Glutamatergic neuron (in vitro differentiated cells): Measurements from ENCODE around the gene SPATS2L. TPM values are rescaled to one million over a fixed set of nuclear protein-coding genes. Genes with fewer than 3 reads are reported as not detected.

Experiments
- DNase-seq: peaks from one replicate; pipeline ENCODE4 v3.0.0; 2022
- H3K27ac Mint-ChIP-seq: one replicate; pipeline ENCODE4 v1.8.0; 2020; ENCODE audit warnings: mild to moderate bottlenecking, mixed read lengths, inconsistent platforms; ENCODE audit not compliant: unreplicated experiment
- H3K27me3 Mint-ChIP-seq: one replicate; pipeline ENCODE4 v1.8.0; 2020; ENCODE audit warnings: mild to moderate bottlenecking, moderate library complexity, mixed read lengths, inconsistent platforms; ENCODE audit not compliant: unreplicated experiment
- H3K36me3 Mint-ChIP-seq: one replicate; pipeline ENCODE4 v1.8.0; 2020; ENCODE audit warnings: mild to moderate bottlenecking, mixed read lengths, inconsistent platforms; ENCODE audit not compliant: unreplicated experiment
- H3K4me1 Mint-ChIP-seq: one replicate; pipeline ENCODE4 v1.8.0; 2020; ENCODE audit warnings: mild to moderate bottlenecking, low read depth, mixed read lengths, inconsistent platforms; ENCODE audit not compliant: unreplicated experiment
- H3K4me3 Mint-ChIP-seq: one replicate; pipeline ENCODE4 v1.8.0; 2020; ENCODE audit warnings: mild to moderate bottlenecking, mixed read lengths, inconsistent platforms; ENCODE audit not compliant: unreplicated experiment
- H3K9me3 Mint-ChIP-seq: one replicate; pipeline ENCODE4 v1.8.0; 2020; ENCODE audit warnings: mild to moderate bottlenecking, moderate library complexity, mixed read lengths, inconsistent platforms; ENCODE audit not compliant: unreplicated experiment
- total RNA-seq: library from RNA; stranded (reverse); fragmentation: NEBNext Ultra II Directional; extraction: Animal tissue kit (Norgen Biotek cat#: 25700); gene quantifications from one replicate; pipeline ENCODE4 v1.2.1, GENCODE V29; 2021; ENCODE audit not compliant: unreplicated experiment
- TF ChIP-seq, protein P1 (sequence below): fragments of 200-600 bp; sonication (generic); IDR thresholded peaks from one replicate; pipeline ENCODE4 v1.5.0; 2021; ENCODE audit not compliant: partially characterized antibody, unreplicated experiment

The SPATS2L gene
- total RNA-seq, 1 donor from 2014 or later, result 45.5 TPM

DNA sequence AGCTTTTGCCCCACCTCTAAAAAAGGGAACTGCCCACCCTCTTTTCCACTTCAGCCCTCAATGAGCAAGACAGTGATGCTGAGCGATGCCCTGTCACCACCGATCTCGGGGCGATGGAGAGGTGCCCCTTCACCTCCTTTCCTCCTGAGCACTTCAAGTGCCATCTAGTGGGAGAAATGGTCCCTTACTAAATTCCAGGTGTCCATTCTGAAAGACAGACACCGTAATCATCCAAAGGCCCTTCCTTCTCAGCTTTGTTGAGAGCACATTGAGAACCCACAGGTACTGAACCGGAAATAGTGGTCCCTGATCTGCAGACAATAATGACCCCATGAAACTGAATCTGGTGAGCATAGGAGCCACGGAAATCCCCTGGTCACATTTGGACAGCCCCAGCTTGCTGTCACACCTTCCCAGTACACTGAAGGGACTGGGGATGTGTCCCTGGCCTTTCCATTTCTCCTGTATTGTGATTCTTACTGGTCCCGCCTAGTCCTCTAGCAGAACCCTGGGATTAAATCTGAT, 164.9 kb downstream of the SPATS2L start:
- Mint-ChIP-seq H3K27ac (peak overlapping the region; percentile 53), H3K9me3 (no peaks in the 10 kb centered on the region), H3K4me1 (peaks cover 9% of the 10 kb centered on the region), H3K36me3 (no peaks in the 10 kb centered on the region), H3K4me3 (peak overlapping the region; percentile 20), H3K27me3 (peaks cover 8% of the 10 kb centered on the region)
- peak; percentile 40 for DNase-seq
- TF ChIP-seq, protein P1, sequence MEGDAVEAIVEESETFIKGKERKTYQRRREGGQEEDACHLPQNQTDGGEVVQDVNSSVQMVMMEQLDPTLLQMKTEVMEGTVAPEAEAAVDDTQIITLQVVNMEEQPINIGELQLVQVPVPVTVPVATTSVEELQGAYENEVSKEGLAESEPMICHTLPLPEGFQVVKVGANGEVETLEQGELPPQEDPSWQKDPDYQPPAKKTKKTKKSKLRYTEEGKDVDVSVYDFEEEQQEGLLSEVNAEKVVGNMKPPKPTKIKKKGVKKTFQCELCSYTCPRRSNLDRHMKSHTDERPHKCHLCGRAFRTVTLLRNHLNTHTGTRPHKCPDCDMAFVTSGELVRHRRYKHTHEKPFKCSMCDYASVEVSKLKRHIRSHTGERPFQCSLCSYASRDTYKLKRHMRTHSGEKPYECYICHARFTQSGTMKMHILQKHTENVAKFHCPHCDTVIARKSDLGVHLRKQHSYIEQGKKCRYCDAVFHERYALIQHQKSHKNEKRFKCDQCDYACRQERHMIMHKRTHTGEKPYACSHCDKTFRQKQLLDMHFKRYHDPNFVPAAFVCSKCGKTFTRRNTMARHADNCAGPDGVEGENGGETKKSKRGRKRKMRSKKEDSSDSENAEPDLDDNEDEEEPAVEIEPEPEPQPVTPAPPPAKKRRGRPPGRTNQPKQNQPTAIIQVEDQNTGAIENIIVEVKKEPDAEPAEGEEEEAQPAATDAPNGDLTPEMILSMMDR, result no peak

DNA sequence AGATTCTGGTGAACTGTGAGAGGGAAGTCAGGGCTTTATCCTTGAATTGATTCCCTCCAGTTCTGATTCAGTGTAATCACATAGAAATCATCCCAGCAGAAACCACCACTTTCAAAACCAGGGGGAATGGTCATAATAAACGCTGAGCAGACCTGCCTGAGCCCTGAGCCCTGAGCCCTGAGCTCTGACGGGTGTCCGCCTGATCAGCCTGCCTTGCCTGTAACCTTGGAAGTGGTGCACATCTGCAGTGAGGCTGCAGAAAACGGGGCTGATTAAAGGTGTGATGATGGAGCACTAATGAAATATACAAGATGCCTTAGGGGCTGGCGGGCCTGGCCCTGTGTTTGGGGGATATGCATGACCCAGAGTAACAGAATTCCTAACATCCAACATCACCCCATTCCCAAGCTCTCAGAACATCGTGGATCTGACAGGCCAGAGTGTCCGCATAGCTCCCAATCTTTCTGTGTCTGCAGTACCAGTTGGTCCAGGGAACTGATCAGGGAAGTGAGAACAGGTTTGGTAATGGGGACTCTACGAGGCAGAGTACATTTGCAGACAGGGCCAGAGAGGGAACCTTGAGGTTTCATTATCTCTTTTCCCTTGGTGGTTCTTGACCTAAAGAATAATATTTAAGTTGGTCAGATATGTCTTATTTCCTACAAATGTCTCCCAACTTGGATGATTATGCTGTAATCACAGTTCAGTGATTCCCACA, 165.6 kb downstream of the SPATS2L start:
- no peak for DNase-seq
- Mint-ChIP-seq H3K4me1 (peaks cover 9% of the 10 kb centered on the region), H3K27me3 (peaks cover 8% of the 10 kb centered on the region), H3K36me3 (no peaks in the 10 kb centered on the region), H3K27ac (no peak overlapping the region), H3K4me3 (no peak overlapping the region), H3K9me3 (no peaks in the 10 kb centered on the region)
- TF ChIP-seq, protein P1, result no peak

DNA sequence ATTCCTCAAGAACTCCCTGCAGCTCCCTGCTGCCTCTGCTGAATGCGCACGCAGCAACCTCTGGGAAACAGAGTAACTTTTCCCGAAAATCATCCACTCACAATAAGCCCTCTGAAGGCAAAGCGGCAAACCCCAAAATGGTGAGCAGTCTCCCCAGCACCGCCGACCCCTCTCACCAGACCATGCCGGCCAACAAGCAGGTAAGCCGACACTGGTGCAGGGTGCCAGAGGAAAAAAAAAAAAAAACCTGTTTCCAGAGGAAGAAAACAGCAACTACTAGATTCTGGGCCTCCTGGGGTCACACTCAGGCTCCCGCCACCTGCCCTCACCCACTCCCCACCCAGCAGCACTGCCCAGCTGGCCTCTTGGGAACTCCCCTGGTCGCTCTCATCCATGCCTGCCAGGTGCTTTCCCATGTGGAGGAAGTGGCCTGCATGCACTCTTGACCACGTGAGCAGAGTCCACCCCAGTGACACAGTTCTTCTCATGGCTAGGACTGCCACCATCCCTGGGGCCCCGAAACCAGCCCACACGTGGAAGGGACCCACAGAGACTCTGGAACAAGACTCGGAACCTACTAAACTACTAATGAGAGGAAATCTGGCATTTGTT, 166.5 kb downstream of the SPATS2L start:
- TF ChIP-seq, protein P1, result no peak
- H3K4me1 Mint-ChIP-seq, result peaks cover 9% of the 10 kb centered on the region

DNA sequence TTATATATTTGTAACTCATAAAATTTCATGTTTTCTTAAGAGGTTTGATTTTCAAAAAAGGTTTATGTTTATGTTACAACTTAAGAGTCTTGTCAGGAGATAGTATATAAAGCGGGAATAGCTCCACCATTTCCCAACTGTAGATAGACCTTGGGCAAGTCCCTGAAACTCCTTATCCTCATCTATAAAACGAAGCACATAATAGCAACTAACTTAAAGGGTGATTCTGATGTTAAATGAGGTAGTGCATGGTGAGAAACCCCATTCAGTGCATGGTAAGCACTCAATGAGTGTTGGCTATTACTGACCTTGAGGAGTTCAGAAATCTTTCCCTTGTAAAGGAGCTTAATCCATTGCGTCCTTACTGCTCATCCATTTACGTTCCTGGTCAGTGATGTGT, 169.3 kb downstream of the SPATS2L start:
- Mint-ChIP-seq H3K27ac (no peak overlapping the region), H3K4me1 (peaks cover 3% of the 10 kb centered on the region), H3K4me3 (no peak overlapping the region), H3K36me3 (no peaks in the 10 kb centered on the region), H3K27me3 (peaks cover 11% of the 10 kb centered on the region), H3K9me3 (no peaks in the 10 kb centered on the region)
- TF ChIP-seq, protein P1, result no peak
- no peak for DNase-seq

More for the DNA sequence above, 166.5 kb downstream of the SPATS2L start:
- Mint-ChIP-seq H3K27me3 (peaks cover 10% of the 10 kb centered on the region), H3K36me3 (no peaks in the 10 kb centered on the region), H3K9me3 (no peaks in the 10 kb centered on the region), H3K27ac (no peak overlapping the region), H3K4me3 (no peak overlapping the region)
- DNase-seq, result no peak

DNA sequence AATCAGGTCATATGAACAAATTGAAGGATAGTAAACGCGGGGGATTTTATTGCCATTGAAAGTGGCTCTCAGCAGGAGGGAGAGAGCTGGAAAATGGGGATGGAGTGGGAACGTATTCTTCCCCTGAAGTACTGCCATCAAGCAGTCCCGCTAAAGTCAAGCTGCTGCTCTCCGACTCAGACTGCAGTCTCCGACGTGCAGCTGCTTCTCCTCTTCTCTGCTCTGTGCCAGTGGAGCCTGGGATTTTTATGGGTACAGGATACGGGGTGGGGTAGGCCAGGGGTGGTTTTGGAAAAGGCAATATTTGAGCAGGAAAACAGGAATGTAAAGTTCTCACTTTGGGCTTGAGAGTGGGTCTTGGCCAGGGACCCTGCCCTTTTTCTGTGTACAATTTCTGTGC, 170.3 kb downstream of the SPATS2L start:
- Mint-ChIP-seq H3K4me1 (peaks cover 2% of the 10 kb centered on the region), H3K4me3 (no peak overlapping the region), H3K9me3 (no peaks in the 10 kb centered on the region), H3K27me3 (peaks cover 7% of the 10 kb centered on the region), H3K27ac (no peak overlapping the region), H3K36me3 (no peaks in the 10 kb centered on the region)
- DNase-seq, result no peak
- TF ChIP-seq, protein P1, result no peak
